GM18499 (cell line): ENCODE measurements around the gene PACS2.

Experiments used
- ATAC-seq: cut with Tn5 transposase; IDR thresholded peaks from one replicate; pipeline ENCODE4 v1.9.1; 2021; ENCODE audit warnings: moderate number of reproducible peaks; ENCODE audit not compliant: insufficient read depth, unreplicated experiment

Gene PACS2

GRCh38 chr14:105365681-105366080 is 51.1 kb downstream of the PACS2 start:
- no peak for ATAC-seq

- no peak for ATAC-seq
These were observed 52.0 kb downstream of the PACS2 start for GRCh38 chr14:105366386-105367074.

- ATAC-seq = no peak
These were observed 52.8 kb downstream of the PACS2 start for GRCh38 chr14:105367116-105368031.

GRCh38 chr14:105368032-105368417 is 53.5 kb downstream of the PACS2 start:
- no peak for ATAC-seq

GRCh38 chr14:105368426-105368825 is 53.9 kb downstream of the PACS2 start:
- ATAC-seq = no peak

- no peak for ATAC-seq
These were observed 54.5 kb downstream of the PACS2 start for GRCh38 chr14:105368910-105369652.

- ATAC-seq = no peak
These were observed 55.1 kb downstream of the PACS2 start for GRCh38 chr14:105369653-105370040.

GRCh38 chr14:105374389-105374788 is 59.8 kb downstream of the PACS2 start:
- ATAC-seq = no peak

GRCh38 chr14:105375635-105376057 is 61.1 kb downstream of the PACS2 start:
- ATAC-seq = no peak

GRCh38 chr14:105376521-105377440 is 62.2 kb downstream of the PACS2 start:
- ATAC-seq = no peak

- no peak for ATAC-seq
These were observed 63.1 kb downstream of the PACS2 start for GRCh38 chr14:105377555-105378182.

- no peak for ATAC-seq
These were observed 63.7 kb downstream of the PACS2 start for GRCh38 chr14:105378199-105378598.

GRCh38 chr14:105378873-105379685 is 64.5 kb downstream of the PACS2 start:
- no peak for ATAC-seq

GRCh38 chr14:105379946-105380345 is 65.4 kb downstream of the PACS2 start:
- ATAC-seq = no peak

- ATAC-seq = no peak
These were observed 66.2 kb downstream of the PACS2 start for GRCh38 chr14:105380756-105381155.

- no peak for ATAC-seq
These were observed 67.1 kb downstream of the PACS2 start for GRCh38 chr14:105381446-105382342.

GRCh38 chr14:105382343-105383082 is 68.0 kb downstream of the PACS2 start:
- no peak for ATAC-seq
